Middle frontal gyrus (tissue), 1 donor: ENCODE data around the gene IPO11.
"Not testable (repeated sequence)": the region's sequence is repeated elsewhere in the genome, so short reads cannot be mapped to it uniquely, and the experiment has no call there.

Experiments used
- DNase-seq: peaks from one replicate; pipeline ENCODE4 v3.0.0-alpha.2; 2015; ENCODE audit warnings: low spot score; ENCODE audit errors: extremely low spot score

Gene IPO11

GRCh38 chr5:62596691-62597090 is 184.1 kb downstream of the IPO11 start:
- no peak for DNase-seq

- no peak for DNase-seq
Observed at GRCh38 chr5:62597314-62597713, 184.8 kb downstream of the IPO11 start.

GRCh38 chr5:62600560-62601252 is 188.1 kb downstream of the IPO11 start:
- DNase-seq = no peak

GRCh38 chr5:62603934-62604333 is 191.4 kb downstream of the IPO11 start:
- no peak for DNase-seq

DNA sequence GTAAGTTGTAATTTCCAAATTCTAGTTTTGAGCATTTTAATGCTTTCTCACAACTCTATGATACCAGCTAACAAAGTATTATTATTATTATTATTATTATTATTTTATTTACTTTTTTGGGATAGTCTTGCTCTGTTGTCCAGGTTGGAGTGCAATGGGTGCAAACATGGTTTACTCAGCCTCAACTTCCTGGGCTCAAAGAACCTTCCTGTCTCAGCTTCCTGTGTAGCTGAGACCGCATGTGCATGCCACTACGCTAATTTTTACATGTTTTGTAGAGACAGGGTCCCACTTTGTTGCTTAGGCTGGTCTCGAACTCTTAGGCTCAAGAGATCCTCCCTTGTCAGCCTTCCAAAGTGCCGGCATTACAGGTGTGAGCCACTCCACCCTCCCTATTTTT is 193.1 kb downstream of the IPO11 start:
- DNase-seq = no peak

- no peak for DNase-seq
Observed at GRCh38 chr5:62606878-62607277, 194.3 kb downstream of the IPO11 start.

DNA sequence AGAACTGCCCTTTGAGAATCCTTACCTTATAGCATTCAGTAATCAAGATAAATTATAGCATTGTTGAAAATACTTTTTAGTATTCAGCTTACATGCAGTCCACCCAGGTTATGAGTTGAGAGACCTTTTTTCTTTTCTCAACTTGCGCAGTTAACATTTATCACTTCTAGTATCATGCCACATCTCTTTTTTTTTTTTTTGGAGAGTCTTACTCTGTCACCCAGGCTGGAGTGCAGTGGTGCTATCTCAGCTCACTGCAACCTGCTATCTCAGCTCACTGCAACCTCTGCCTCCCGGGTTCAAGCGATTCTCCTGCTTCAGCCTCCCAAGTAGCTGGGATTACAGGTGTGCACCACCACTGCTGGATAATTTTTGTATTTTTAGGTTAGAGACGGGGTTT is 195.1 kb downstream of the IPO11 start:
- no peak for DNase-seq

- no peak for DNase-seq
Observed at GRCh38 chr5:62608529-62609511, 196.3 kb downstream of the IPO11 start.

GRCh38 chr5:62614355-62614754 is 201.8 kb downstream of the IPO11 start:
- DNase-seq = no peak

DNA sequence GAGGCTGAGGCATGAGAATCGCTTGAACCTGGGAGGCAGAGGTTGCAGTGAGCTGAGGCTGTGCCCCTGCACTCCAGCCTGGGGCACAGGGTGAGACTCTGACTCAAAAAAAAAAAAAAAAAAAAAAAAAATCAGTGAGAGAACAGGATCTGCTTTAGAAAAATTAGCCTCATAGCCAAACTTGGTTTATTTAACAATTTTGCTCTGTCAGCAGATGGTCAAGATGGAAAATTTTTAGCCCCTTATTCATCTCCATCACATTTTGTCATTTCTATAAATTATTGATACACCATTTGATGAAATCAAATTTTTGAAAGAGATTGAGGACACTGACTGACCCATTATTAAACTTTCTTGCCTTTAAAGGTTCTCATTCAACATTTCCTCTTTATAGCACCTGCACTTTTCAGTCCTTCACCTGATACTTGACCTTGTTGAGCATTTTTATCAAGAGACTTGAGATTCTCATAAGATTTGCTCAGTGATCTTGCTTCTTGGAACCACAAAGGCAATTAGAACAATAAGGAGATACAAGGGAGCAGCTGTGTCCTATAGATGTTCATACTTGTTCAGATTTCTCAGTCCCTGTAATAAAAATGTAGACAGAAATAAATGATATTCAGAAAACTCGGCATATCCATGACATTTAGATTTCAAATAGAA is 204.2 kb downstream of the IPO11 start:
- no peak for DNase-seq

DNA sequence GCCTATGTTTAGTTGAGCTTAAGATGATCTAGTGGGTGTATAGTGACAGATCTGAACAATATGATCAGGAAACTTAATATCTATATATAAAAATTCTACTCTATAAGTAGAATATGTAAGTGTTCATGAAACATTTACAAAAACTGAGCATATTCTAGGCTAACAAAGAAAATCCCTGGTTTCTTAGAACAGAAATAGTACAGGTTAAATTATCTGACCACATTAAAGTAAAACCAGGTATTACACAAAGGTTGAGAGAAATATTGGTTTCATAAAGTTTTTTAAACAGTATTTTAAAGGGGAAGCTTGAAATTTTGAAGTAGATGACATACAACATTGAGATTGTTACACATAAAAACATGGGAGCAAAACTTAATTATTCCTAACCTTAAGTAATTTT is 205.4 kb downstream of the IPO11 start:
- DNase-seq = no peak

DNA sequence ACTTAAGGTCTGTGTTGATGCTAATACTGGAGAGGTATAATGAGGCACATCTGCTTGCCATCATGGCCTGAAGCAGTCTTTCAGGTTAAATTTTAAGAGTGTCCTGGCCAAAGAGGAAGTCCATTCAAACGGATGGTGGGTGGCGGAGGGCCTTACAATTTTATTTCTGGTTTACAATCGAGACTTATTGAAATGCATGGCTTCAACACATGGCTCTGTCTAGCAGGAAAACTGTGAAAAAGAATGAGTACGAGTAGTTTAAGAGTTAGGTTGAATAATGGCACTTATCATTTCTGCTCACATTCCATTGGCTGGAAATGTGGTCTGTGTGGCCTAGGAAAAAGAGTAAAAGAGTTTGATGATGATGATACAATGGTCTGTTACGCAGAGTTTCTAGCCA is 208.2 kb downstream of the IPO11 start:
- no peak for DNase-seq

DNA sequence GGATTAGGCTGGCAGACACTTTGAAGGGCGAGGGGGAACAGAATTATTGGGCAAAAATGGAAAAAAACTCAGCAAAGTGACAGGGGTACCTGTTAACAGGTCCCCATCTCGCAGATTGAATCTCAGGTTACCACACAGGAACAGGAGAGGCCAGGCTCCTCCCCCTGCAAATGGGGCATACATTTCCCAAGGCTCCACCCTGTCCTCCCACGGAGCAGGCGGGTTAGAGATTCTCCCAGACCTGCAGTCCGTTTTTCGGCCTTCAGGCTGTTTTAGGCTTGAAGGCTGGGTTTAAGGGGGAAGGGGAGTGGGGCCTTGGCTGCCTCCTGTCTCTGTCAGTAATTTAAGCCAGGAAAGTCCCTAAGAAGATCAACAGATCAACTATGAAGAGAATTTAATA is 208.7 kb downstream of the IPO11 start:
- DNase-seq = no peak

DNA sequence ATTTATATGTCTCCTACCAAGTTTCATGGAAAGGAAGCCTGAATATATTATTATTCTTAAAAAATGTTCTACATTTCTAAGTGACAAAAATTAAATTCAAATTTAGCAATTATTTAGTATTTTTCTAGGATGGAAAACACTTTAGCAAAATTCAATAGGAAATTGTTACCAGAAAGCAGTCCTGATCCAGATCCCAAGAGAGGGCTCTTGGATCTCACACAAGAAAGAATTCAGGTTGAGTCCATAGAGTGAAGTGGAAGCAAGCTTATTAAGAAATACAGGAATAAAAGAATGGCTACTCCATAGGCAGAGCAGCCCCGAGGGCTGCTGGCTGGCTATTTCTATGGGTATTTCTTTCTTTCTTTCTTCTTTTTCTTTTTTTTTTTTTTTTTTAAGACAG is 210.7 kb downstream of the IPO11 start:
- DNase-seq = no peak

DNA sequence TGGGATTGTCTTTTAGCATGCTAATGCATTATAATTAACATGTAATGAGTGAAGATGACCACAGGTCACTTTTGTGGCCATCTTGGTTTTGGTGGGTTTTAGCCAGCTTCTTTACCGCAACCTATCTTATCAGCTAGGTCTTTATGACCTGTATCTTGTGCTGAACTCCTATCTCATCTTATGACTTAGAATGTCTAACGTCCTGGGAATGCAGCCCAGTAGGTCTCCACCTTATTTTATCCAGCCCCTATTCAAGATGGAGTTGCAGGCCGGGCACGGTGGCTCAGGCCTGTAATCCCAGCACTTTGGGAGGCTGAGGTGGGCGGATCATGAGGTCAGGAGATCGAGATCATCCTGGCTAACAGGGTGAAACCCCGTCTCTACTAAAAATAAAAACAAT is 211.9 kb downstream of the IPO11 start:
- not testable (repeated sequence) for DNase-seq

DNA sequence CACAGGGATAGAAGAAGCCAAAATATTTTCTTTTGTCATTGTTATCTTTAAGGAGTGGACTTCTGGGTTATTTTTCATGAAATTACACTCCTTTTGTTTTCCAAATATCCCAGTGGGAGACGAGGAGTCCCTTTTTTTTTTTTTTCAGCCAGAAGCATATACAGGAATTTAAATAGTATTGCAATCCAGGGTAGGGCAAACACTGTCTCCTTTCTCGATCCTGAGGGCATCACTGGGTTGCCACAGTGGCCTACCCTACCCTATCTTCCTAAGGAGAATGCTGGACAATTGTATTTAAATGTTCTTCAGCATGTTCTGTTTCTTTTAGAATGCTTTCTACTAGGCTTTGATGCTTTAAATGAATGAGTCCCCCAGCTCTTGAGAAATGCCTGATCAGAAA is 214.0 kb downstream of the IPO11 start:
- DNase-seq = no peak

DNA sequence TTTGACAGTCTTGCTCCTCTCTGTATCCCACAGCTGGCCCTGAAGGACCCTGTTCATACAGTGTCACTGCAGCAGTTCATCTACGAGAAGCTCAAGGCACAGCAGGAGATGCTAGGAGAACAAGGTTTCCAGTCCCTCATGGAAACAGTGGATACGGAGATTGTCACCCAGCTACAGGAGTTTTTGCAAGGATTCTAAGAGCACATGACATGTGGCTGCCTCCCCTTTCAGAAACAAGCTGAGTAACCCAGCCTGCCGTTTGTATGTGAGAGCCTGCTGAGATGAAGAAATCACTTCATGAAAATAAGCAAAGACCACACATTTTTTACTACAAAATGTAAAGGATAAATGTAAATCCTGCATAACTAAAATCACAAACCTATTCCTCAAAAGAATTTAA is 214.6 kb downstream of the IPO11 start:
- no peak for DNase-seq

DNA sequence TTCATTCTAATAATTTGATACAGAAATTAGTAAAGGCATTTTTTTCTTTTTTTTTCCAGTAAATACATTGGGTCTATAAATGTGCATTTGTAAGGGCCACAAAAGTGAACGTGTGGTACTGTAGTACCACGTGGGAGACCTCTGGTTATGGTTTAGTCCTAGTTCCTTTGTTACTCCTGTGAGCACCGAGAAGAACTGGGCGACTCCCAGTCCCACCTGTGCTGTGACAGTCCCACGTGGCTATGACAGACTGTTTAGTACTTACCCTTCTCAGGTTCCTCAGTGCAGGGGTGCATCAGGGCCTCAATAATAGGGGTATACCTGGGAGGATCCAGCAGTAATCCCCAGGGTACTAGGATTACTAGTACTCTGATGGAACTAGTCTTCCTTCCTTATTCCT is 215.3 kb downstream of the IPO11 start:
- no peak for DNase-seq

DNA sequence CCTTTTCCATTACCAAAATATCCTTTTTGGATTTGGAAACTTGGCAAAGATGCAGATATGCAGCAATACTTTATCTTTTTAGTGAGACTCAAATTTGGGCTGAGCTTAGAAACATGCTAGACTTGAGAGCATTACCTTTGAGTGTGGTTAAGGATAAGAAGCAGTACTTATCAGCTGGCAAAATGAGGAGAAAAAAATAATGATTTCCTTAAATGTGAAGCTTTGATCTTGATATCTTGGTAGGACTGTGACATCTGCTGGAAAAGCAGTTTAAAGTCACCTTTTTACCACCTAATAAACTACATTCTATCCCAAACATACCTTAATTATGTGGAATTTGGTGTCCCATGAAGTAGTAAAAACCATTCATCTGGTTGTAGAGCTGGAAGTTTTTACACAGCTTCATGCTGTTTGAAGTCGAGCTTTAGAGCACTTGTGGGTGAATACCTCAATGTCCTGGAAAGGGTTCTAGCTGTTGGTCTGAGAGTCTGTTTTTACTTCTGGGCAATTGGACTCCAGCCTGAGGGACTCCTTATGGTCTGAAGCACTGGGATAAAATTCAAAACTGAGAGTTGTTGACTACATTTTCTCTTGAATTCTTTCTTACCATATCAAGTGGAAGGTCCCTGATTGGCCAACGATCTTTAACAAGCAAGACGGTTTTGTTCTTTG is 219.5 kb downstream of the IPO11 start:
- DNase-seq = no peak

- DNase-seq = no peak
Observed at GRCh38 chr5:62633243-62633642, 220.7 kb downstream of the IPO11 start.

- DNase-seq = no peak
Observed at GRCh38 chr5:62640446-62640845, 227.9 kb downstream of the IPO11 start.

DNA sequence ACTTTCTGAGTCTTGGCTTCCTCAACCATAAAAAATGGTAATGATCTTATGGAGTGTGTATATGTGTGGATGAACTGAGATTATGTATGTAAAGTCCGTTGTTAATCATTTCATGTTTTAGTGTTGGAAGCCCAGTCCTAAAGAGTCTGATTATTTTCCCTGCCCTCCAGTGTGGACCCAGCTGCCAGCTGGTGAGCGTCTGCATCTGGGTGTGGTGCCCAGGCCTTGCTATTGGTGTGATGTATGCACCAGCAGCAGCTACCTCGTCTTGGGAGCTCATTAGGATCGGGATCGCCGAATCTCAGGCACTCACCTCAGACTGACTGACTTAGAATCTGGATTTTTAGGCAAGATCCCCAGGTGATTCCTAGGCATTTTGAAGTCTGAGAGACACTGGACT is 229.9 kb downstream of the IPO11 start:
- DNase-seq = no peak
